HepG2 (cell line): ENCODE data around the gene ARHGEF4. TPM values are rescaled to one million over a fixed set of nuclear protein-coding genes. Genes with fewer than 3 reads are reported as not detected.

Source experiments
- ARID3A ChIP-seq: IDR thresholded peaks from 2 replicates; pipeline ENCODE4 v1.6.1; 2012; ENCODE audit warnings: low read depth, low read length, improper control_type of control experiment
- BATF2 ChIP-seq: sonication (generic); formaldehyde crosslinking; IDR thresholded peaks from 2 replicates; pipeline ENCODE4 v1.8.0; 2022; ENCODE audit warnings: mild to moderate bottlenecking, missing genetic modification reagents, moderate library complexity
- BCL3 ChIP-seq: sonication (generic); formaldehyde crosslinking; IDR thresholded peaks from 2 replicates; pipeline ENCODE4 v1.5.1; 2020; ENCODE audit warnings: mild to moderate bottlenecking, missing genetic modification reagents, moderate library complexity
- CCAR2 ChIP-seq: fragments of 200-400 bp; formaldehyde crosslinking; optimal IDR thresholded peaks from 2 replicates; pipeline ENCODE3; 2018; ENCODE audit warnings: low read depth, mild to moderate bottlenecking, low read length, moderate library complexity
- IRX3 ChIP-seq: sonication (generic); formaldehyde crosslinking; IDR thresholded peaks from 2 replicates; pipeline ENCODE4 v1.8.1; 2023; ENCODE audit warnings: mild to moderate bottlenecking, low read depth, missing genetic modification reagents, borderline replicate concordance
- ISX ChIP-seq: sonication (generic); formaldehyde crosslinking; conservative IDR thresholded peaks from 2 replicates; pipeline ENCODE4 v1.5.0; 2020; ENCODE audit warnings: missing genetic modification reagents
- SMAD9 ChIP-seq: sonication (generic); formaldehyde crosslinking; IDR thresholded peaks from 2 replicates; pipeline ENCODE4 v1.5.1; 2020; ENCODE audit warnings: mild to moderate bottlenecking, missing genetic modification reagents
- SMARCC2 ChIP-seq: fragments of 450-650 bp; IDR thresholded peaks from 2 replicates; pipeline ENCODE4 v1.6.1; 2017; ENCODE audit warnings: antibody characterized with exemption, mild to moderate bottlenecking
- TRAFD1 ChIP-seq: sonication (generic); formaldehyde crosslinking; IDR thresholded peaks from 2 replicates; pipeline ENCODE4 v1.5.1; 2020; ENCODE audit warnings: missing genetic modification reagents, mild to moderate bottlenecking, borderline replicate concordance
- ZBTB7A ChIP-seq: sonication (generic); formaldehyde crosslinking; IDR thresholded peaks from 2 replicates; pipeline ENCODE4 v1.8.0; 2022; ENCODE audit warnings: mild to moderate bottlenecking, missing genetic modification reagents
- ZFP1 ChIP-seq: IDR thresholded peaks from 2 replicates; pipeline ENCODE4 v1.6.1; 2016
- ZNF251 ChIP-seq: sonication (generic); formaldehyde crosslinking; IDR thresholded peaks from 2 replicates; pipeline ENCODE4 v1.9.0; 2021; ENCODE audit warnings: mild to moderate bottlenecking, missing genetic modification reagents
- ZNF3 ChIP-seq: IDR thresholded peaks from 2 replicates; pipeline ENCODE4 v1.7.0; 2017; ENCODE audit warnings: inconsistent platforms
- ZNF800 ChIP-seq: sonication (generic); formaldehyde crosslinking; IDR thresholded peaks from 2 replicates; pipeline ENCODE4 v1.4.0; 2020; ENCODE audit warnings: missing genetic modification reagents
- polyA plus RNA-seq, 8 experiments: library from polyadenylated mRNA; depleted of rRNA in 3 of 8; stranded (reverse) in 7 of 8; unstranded in 1 of 8; fragments of >200 nt; fragmentation: Illumina TruSeq in 4 of 8; extraction: Trizol in 4 of 8; gene quantifications; 2 replicates each; pipeline versions ENCODE4 v1.2.1 to v1.2.3, GENCODE V29; 2011 to 2016; ENCODE audit warnings: low read depth in 4 of 8, missing spikeins in 1 of 8, mixed read lengths in 1 of 8; ENCODE audit not compliant: insufficient read depth in 1 of 8
- total RNA-seq, 5 experiments: library from RNA; depleted of rRNA; stranded (reverse); fragments of >200 nt; fragmentation: Illumina TruSeq; extraction: Trizol; gene quantifications; 2 replicates each; pipeline ENCODE4 v1.2.3, GENCODE V29; 2016; ENCODE audit warnings: low read depth in 1 of 5
- TF ChIP-seq, protein P1 (sequence below): sonication (generic); formaldehyde crosslinking; IDR thresholded peaks from 2 replicates; pipeline ENCODE4 v1.5.0; 2020; ENCODE audit warnings: mild to moderate bottlenecking, missing genetic modification reagents
- TF ChIP-seq, protein P2 (sequence below): sonication (generic); formaldehyde crosslinking; IDR thresholded peaks from 2 replicates; pipeline ENCODE4 v1.8.1; 2023; ENCODE audit warnings: missing genetic modification reagents, inconsistent platforms, borderline replicate concordance

ARHGEF4 gene
- total and polyA plus RNA-seq, 2 of the 13 experiments (the other 11 are each of a cell fraction or from before 2014, with no cell fraction given), result 0.11 to 0.13 TPM

GRCh38 chr2:131093006-131093695, 256.4 kb downstream of the ARHGEF4 start, which contains the start of gene FAM168B (continued):
- TF ChIP-seq ZNF800 (CRISPR knock-in tag), result no peak
- TF ChIP-seq ARID3A, result no peak; the same call in 1 of the 2 replicates
- TF ChIP-seq CCAR2, result no peak
- no peak for TF ChIP-seq SMAD9
- no peak; the same call in 1 of the 2 replicates for TF ChIP-seq BATF2 (CRISPR knock-in tag)
- TF ChIP-seq ZFP1 (CRISPR knock-in tag), result no peak
- TF ChIP-seq SMARCC2, result no peak
- peak; percentile 36; the same call in 1 of the 2 replicates for TF ChIP-seq IRX3 (CRISPR knock-in tag)
- TF ChIP-seq ZNF3 (CRISPR knock-in tag), result no peak
- TF ChIP-seq ISX (CRISPR knock-in tag), result no peak
- no peak for TF ChIP-seq TRAFD1
- TF ChIP-seq, protein P1, sequence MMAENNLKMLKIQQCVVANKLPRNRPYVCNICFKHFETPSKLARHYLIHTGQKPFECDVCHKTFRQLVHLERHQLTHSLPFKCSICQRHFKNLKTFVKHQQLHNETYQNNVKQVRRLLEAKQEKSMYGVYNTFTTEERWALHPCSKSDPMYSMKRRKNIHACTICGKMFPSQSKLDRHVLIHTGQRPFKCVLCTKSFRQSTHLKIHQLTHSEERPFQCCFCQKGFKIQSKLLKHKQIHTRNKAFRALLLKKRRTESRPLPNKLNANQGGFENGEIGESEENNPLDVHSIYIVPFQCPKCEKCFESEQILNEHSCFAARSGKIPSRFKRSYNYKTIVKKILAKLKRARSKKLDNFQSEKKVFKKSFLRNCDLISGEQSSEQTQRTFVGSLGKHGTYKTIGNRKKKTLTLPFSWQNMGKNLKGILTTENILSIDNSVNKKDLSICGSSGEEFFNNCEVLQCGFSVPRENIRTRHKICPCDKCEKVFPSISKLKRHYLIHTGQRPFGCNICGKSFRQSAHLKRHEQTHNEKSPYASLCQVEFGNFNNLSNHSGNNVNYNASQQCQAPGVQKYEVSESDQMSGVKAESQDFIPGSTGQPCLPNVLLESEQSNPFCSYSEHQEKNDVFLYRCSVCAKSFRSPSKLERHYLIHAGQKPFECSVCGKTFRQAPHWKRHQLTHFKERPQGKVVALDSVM (CRISPR knock-in tag), result 0 out of 2 replicates have a peak, but pooled peaks have one; percentile 18
- TF ChIP-seq, protein P2, sequence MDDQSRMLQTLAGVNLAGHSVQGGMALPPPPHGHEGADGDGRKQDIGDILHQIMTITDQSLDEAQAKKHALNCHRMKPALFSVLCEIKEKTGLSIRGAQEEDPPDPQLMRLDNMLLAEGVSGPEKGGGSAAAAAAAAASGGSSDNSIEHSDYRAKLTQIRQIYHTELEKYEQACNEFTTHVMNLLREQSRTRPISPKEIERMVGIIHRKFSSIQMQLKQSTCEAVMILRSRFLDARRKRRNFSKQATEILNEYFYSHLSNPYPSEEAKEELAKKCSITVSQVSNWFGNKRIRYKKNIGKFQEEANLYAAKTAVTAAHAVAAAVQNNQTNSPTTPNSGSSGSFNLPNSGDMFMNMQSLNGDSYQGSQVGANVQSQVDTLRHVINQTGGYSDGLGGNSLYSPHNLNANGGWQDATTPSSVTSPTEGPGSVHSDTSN (CRISPR knock-in tag), result no peak
- TF ChIP-seq ZBTB7A, result no peak
- no peak for TF ChIP-seq ZNF251 (CRISPR knock-in tag)
- TF ChIP-seq BCL3 (CRISPR knock-in tag), result peak; percentile 93
